CD4-positive, alpha-beta T cell (primary cell): Measurements from ENCODE around the gene NFE2L2. TPM values are rescaled to one million over a fixed set of nuclear protein-coding genes. Genes with fewer than 3 reads are reported as not detected.

Source experiments
- ATAC-seq: fragments of 200-7000 bp; cut with Tn5 transposase; one replicate; pipeline ENCODE4 v1.10.0; 2022; ENCODE audit warnings: mild to moderate bottlenecking; ENCODE audit not compliant: poor library complexity
- CTCF ChIA-PET: fragments of 350-600 bp; sonication (Branson Sonifier 250); formaldehyde crosslinking; loops from one replicate; lab custom pipeline; 2021; ENCODE audit warnings: antibody characterized with exemption, inconsistent platforms; lab: Charles Lee
- POLR2A ChIA-PET: fragments of 350-600 bp; sonication (Branson Sonifier 250); formaldehyde crosslinking; loops from one replicate; lab custom pipeline; 2021; ENCODE audit warnings: antibody characterized with exemption, inconsistent platforms; lab: Charles Lee
- DNase-seq, 14 experiments: peaks; one replicate each; pipeline ENCODE4 v3.0.0-alpha.2; 2013 to 2020; ENCODE audit warnings: mixed read lengths in 2 of 14
- H3K27ac ChIP-seq, 2 donors: one replicate each; pipeline versions ENCODE4 v1.5.1 to v1.7.0; 2013; ENCODE audit warnings: low read length in 2 of 2, low read depth in 1 of 2, mild to moderate bottlenecking in 1 of 2
- H3K27me3 ChIP-seq, 2 experiments: 1 replicate in 1 of 2; 2 replicates in 1 of 2; pipeline versions ENCODE4 v1.6.1 to v1.7.0; 2013; ENCODE audit warnings: low read length in 2 of 2, control low read depth in 1 of 2, mild to moderate bottlenecking in 1 of 2, moderate library complexity in 1 of 2; ENCODE audit not compliant: insufficient read depth in 2 of 2, control insufficient read depth in 1 of 2
- H3K36me3 ChIP-seq: one replicate; pipeline ENCODE4 v1.6.1; 2013; ENCODE audit warnings: low read length, control low read depth; ENCODE audit not compliant: insufficient read depth
- H3K4me1 ChIP-seq: one replicate; pipeline ENCODE4 v1.6.1; 2013; ENCODE audit warnings: low read length, control low read depth; ENCODE audit not compliant: insufficient read depth
- H3K4me3 ChIP-seq: one replicate; pipeline ENCODE4 v1.5.1; 2013; ENCODE audit warnings: mild to moderate bottlenecking, low read length, moderate library complexity
- H3K9me3 ChIP-seq, 2 experiments: 1 replicate in 1 of 2; 2 replicates in 1 of 2; pipeline versions ENCODE4 v1.6.1 to v1.7.0; 2013; ENCODE audit warnings: low read length in 2 of 2, mild to moderate bottlenecking in 2 of 2, control low read depth in 1 of 2, moderate library complexity in 1 of 2; ENCODE audit not compliant: control insufficient read depth in 1 of 2, insufficient read depth in 1 of 2
- H3K27ac Mint-ChIP-seq: one replicate; pipeline ENCODE4 v1.8.0; 2020; ENCODE audit warnings: mixed read lengths
- H3K27me3 Mint-ChIP-seq: one replicate; pipeline ENCODE4 v1.8.0; 2021; ENCODE audit warnings: mixed read lengths
- H3K36me3 Mint-ChIP-seq: one replicate; pipeline ENCODE4 v1.8.0; 2021; ENCODE audit warnings: low read depth, mixed read lengths
- H3K4me1 Mint-ChIP-seq: one replicate; pipeline ENCODE4 v1.8.0; 2021; ENCODE audit warnings: low read depth, mixed read lengths
- H3K4me3 Mint-ChIP-seq: one replicate; pipeline ENCODE4 v1.8.0; 2020; ENCODE audit warnings: mild to moderate bottlenecking, mixed read lengths
- H3K9me3 Mint-ChIP-seq: one replicate; pipeline ENCODE4 v1.8.0; 2020; ENCODE audit warnings: mixed read lengths
- CTCF ChIP-seq: fragments of 200-600 bp; IDR thresholded peaks from one replicate; pipeline ENCODE4 v1.8.0; 2022; ENCODE audit warnings: antibody characterized with exemption, mild to moderate bottlenecking
- intact Hi-C, 2 experiments: fragments of 100-400 bp; cut with DNase I in 1 of 2; cut with micrococcal nuclease in 1 of 2; formaldehyde crosslinking; loops; one replicate each; pipeline versions ENCODE4 v1.15.1 to v1.9.0; 2023 to 2025; cut with DNase I, micrococcal nuclease
- total RNA-seq, 174 experiments: library from RNA in 2 of 174; stranded (reverse) in 2 of 174; gene quantifications; one replicate each; pipeline ENCODE4 v1.2.3 and lab custom pipeline; 2021 to 2026

The NFE2L2 gene
- total RNA-seq, 2 experiments from 2014 or later = 53.3 to 57.8 TPM

GRCh38 chr2:177275743-177276055 is 11.2 kb upstream of the NFE2L2 start:
- DNase-seq (no peak), ATAC-seq (no peak)
- POLR2A ChIA-PET = no interaction called here
- Mint-ChIP-seq H3K4me1 (no peaks in the 10 kb centered on the region), H3K27me3 (no peaks in the 10 kb centered on the region), H3K36me3 (no peaks in the 10 kb centered on the region), H3K4me3 (no peak overlapping the region), H3K27ac (no peak overlapping the region), H3K9me3 (no peaks in the 10 kb centered on the region)
- Histone ChIP-seq H3K4me1 (no peaks in the 10 kb centered on the region), H3K9me3 (no peaks in the 10 kb centered on the region), H3K27me3 (no peaks in the 10 kb centered on the region), H3K36me3 (no peaks in the 10 kb centered on the region), H3K4me3 (no peak overlapping the region), H3K27ac (no peak overlapping the region)
- intact Hi-C loops = no loop called here
- TF ChIP-seq CTCF = no peak
- CTCF ChIA-PET = no interaction called here

- H3K9me3 Mint-ChIP-seq = no peaks in the 10 kb centered on the region
- intact Hi-C loops = no loop called here
- ChIA-PET POLR2A (interaction anchor here (3.9 kb wide), 1 partner anchor 11 kb away, joined by 38 read pairs; the partner anchor contains the start of gene NFE2L2), CTCF (no interaction called here)
- no peaks in the 10 kb centered on the region for H3K36me3 Mint-ChIP-seq
- H3K36me3 ChIP-seq = no peaks in the 10 kb centered on the region
- H3K4me3 ChIP-seq = no peak overlapping the region
- H3K27ac Mint-ChIP-seq = no peak overlapping the region
- no peak overlapping the region for H3K27ac ChIP-seq
- no peaks in the 10 kb centered on the region for H3K9me3 ChIP-seq
- no peaks in the 10 kb centered on the region for H3K4me1 Mint-ChIP-seq
- no peak overlapping the region for H3K4me3 Mint-ChIP-seq
- TF ChIP-seq CTCF = no peak
- H3K27me3 ChIP-seq = no peaks in the 10 kb centered on the region
- H3K4me1 ChIP-seq = no peaks in the 10 kb centered on the region
- DNase-seq (no peak), ATAC-seq (no peak)
- no peaks in the 10 kb centered on the region for H3K27me3 Mint-ChIP-seq
Measured at GRCh38 chr2:177275040-177275742, 10.7 kb upstream of the NFE2L2 start.

- DNase-seq = no peak
Measured at GRCh38 chr2:177273408-177273807, 8.9 kb upstream of the NFE2L2 start.

More at GRCh38 chr2:177273408-177273807, 8.9 kb upstream of the NFE2L2 start:
- Mint-ChIP-seq H3K9me3 (no peaks in the 10 kb centered on the region), H3K27ac (no peak overlapping the region), H3K36me3 (no peaks in the 10 kb centered on the region), H3K4me1 (no peaks in the 10 kb centered on the region), H3K4me3 (no peak overlapping the region), H3K27me3 (no peaks in the 10 kb centered on the region)
- no peak for ATAC-seq
- H3K4me1 ChIP-seq = no peaks in the 10 kb centered on the region
- no peak overlapping the region for H3K27ac ChIP-seq
- no peaks in the 10 kb centered on the region for H3K9me3 ChIP-seq
- CTCF ChIA-PET = interaction anchor here (3.0 kb wide), 1 partner anchor 10 kb away, joined by 14 read pairs; the partner anchor contains the start of gene NFE2L2
- POLR2A ChIA-PET = interaction anchor here (1.6 to 3.9 kb wide), 3 partner anchors 9 to 61 kb away, joined by 6 to 38 read pairs (median 10); partner anchors contain the start of genes HNRNPA3 and NFE2L2
- no peak overlapping the region for H3K4me3 ChIP-seq
- H3K27me3 ChIP-seq = no peaks in the 10 kb centered on the region
- TF ChIP-seq CTCF = no peak
- H3K36me3 ChIP-seq = no peaks in the 10 kb centered on the region
- intact Hi-C loops = loop anchor here in 1 of 2 experiments (2.0 kb wide), 1 partner anchor 15 kb away; no protein-coding TSS in a partner anchor
